OCI-LY7 (cell line): ENCODE data around the gene IGFN1. TPM values are rescaled to one million over a fixed set of nuclear protein-coding genes. Genes with fewer than 3 reads are reported as not detected.

ENCODE experiments used
- BruUV-seq: library from RNA; stranded (reverse); fragments of 400-500 nt; replicated peaks from 2 replicates; lab custom pipeline; 2021; lab: Mats Ljungman, UMichigan
- CTCF ChIA-PET: fragments of 300-600 bp; sonication (Branson Sonifier 250); formaldehyde crosslinking; loops from one replicate; lab custom pipeline; 2022; ENCODE audit warnings: antibody characterized with exemption; ENCODE audit not compliant: unreplicated experiment; lab: Charles Lee
- POLR2A ChIA-PET: fragments of 300-600 bp; sonication (Branson Sonifier 250); formaldehyde crosslinking; loops from one replicate; lab custom pipeline; 2022; ENCODE audit warnings: antibody characterized with exemption; lab: Charles Lee
- DNase-seq: peaks from one replicate; pipeline ENCODE4 v3.0.0-alpha.2; 2015; ENCODE audit warnings: low spot score
- H2AFZ ChIP-seq: fragments of 200-600 bp; sonication (generic), shearing (Covaris generic); 2 replicates; pipeline ENCODE4 v1.6.1; 2014; ENCODE audit warnings: mild to moderate bottlenecking, antibody characterized with exemption, low read length, moderate library complexity
- H3K27ac ChIP-seq: fragments of 200-600 bp; sonication (generic); 2 replicates; pipeline ENCODE4 v1.5.1; 2014; ENCODE audit warnings: mixed run types, low read depth, mild to moderate bottlenecking, moderate library complexity, low read length, inconsistent platforms; ENCODE audit not compliant: poor library complexity, severe bottlenecking
- H3K36me3 ChIP-seq: fragments of 200-600 bp; sonication (generic); 2 replicates; pipeline ENCODE4 v1.6.1; 2014; ENCODE audit warnings: mild to moderate bottlenecking, antibody characterized with exemption, low read length, moderate library complexity, mixed read lengths; ENCODE audit not compliant: insufficient read depth
- H3K4me1 ChIP-seq: fragments of 200-600 bp; sonication (generic); 2 replicates; pipeline ENCODE4 v1.5.1; 2014; ENCODE audit warnings: mild to moderate bottlenecking, low read length; ENCODE audit not compliant: insufficient read depth, poor library complexity, severe bottlenecking
- H3K4me2 ChIP-seq: fragments of 200-600 bp; sonication (generic); 2 replicates; pipeline ENCODE4 v1.6.1; 2014; ENCODE audit warnings: mild to moderate bottlenecking, low read length
- H3K4me3 ChIP-seq: fragments of 200-600 bp; sonication (generic); 2 replicates; pipeline ENCODE4 v1.5.1; 2014; ENCODE audit warnings: mild to moderate bottlenecking, low read depth, low read length; ENCODE audit not compliant: poor library complexity, severe bottlenecking
- H3K79me2 ChIP-seq: fragments of 200-600 bp; sonication (generic); 2 replicates; pipeline ENCODE4 v1.6.1; 2016; ENCODE audit warnings: low read depth, mild to moderate bottlenecking, low read length, moderate library complexity, mixed read lengths; ENCODE audit not compliant: insufficient read depth
- H3K9me2 ChIP-seq: fragments of 200-600 bp; sonication (generic); 2 replicates; pipeline ENCODE4 v1.6.1; 2016; ENCODE audit warnings: mild to moderate bottlenecking, low read length, mixed read lengths; ENCODE audit not compliant: insufficient read depth
- H3K9me3 ChIP-seq: fragments of 200-600 bp; sonication (generic); 2 replicates; pipeline ENCODE4 v1.6.1; 2014; ENCODE audit warnings: mild to moderate bottlenecking, mixed run types, low read length, mixed read lengths
- H4K20me1 ChIP-seq: fragments of 200-600 bp; sonication (generic); 2 replicates; pipeline ENCODE4 v1.6.1; 2014; ENCODE audit warnings: mild to moderate bottlenecking, antibody characterized with exemption, low read length, moderate library complexity, mixed read lengths; ENCODE audit not compliant: insufficient read depth
- EZH2phosphoT487 ChIP-seq: fragments of 200-600 bp; sonication (generic); IDR thresholded peaks from 2 replicates; pipeline ENCODE4 v1.6.1; 2018; ENCODE audit warnings: low read depth, borderline replicate concordance, mild to moderate bottlenecking, mixed run types, antibody characterized with exemption, low read length, moderate library complexity, mixed read lengths
- intact Hi-C: fragments of 100-400 bp; cut with micrococcal nuclease; formaldehyde crosslinking; loops from one replicate; pipeline ENCODE4 v1.10.0; 2022; ENCODE audit not compliant: unreplicated experiment
- total RNA-seq, 2 experiments: library from RNA; depleted of rRNA in 1 of 2; stranded (reverse); fragments of >200 nt in 1 of 2; shearing (Covaris generic) in 1 of 2; gene quantifications; 2 replicates each; pipeline ENCODE4 v1.2.3, GENCODE V29; 2014 to 2022
- TF ChIP-seq, protein P1 (sequence below): fragments of 200-600 bp; sonication (generic); conservative IDR thresholded peaks from 2 replicates; pipeline ENCODE4 v1.5.1; 2014; ENCODE audit warnings: mild to moderate bottlenecking, antibody characterized with exemption, low read length, moderate library complexity, mixed read lengths

The IGFN1 gene
- total RNA-seq, 2 experiments from 2014 or later: not detected

GRCh38 chr1:201145816-201146215 is 44.8 kb upstream of the IGFN1 start:
- no peaks in the 10 kb centered on the region for H3K9me2 ChIP-seq
- H3K79me2 ChIP-seq: no peaks in the 10 kb centered on the region
- no peak overlapping the region for H2AFZ ChIP-seq
- no peak for TF ChIP-seq EZH2phosphoT487
- TF ChIP-seq, protein P1, sequence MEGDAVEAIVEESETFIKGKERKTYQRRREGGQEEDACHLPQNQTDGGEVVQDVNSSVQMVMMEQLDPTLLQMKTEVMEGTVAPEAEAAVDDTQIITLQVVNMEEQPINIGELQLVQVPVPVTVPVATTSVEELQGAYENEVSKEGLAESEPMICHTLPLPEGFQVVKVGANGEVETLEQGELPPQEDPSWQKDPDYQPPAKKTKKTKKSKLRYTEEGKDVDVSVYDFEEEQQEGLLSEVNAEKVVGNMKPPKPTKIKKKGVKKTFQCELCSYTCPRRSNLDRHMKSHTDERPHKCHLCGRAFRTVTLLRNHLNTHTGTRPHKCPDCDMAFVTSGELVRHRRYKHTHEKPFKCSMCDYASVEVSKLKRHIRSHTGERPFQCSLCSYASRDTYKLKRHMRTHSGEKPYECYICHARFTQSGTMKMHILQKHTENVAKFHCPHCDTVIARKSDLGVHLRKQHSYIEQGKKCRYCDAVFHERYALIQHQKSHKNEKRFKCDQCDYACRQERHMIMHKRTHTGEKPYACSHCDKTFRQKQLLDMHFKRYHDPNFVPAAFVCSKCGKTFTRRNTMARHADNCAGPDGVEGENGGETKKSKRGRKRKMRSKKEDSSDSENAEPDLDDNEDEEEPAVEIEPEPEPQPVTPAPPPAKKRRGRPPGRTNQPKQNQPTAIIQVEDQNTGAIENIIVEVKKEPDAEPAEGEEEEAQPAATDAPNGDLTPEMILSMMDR: no peak
- no peak overlapping the region for H3K4me3 ChIP-seq
- intact Hi-C loops: no loop called here
- ChIA-PET POLR2A (interaction anchor here (0.6 to 1.3 kb wide), 2 partner anchors 12 to 21 kb away, joined by 3 read pairs; no protein-coding TSS in a partner anchor), CTCF (interaction anchor here (1.2 kb wide), 1 partner anchor 25 kb away, joined by 3 read pairs; no protein-coding TSS in a partner anchor)
- no peak for DNase-seq
- no peaks in the 10 kb centered on the region for H4K20me1 ChIP-seq
- H3K27ac ChIP-seq: no peak overlapping the region
- H3K4me2 ChIP-seq: no peak overlapping the region
- H3K4me1 ChIP-seq: no peaks in the 10 kb centered on the region
- peaks cover 42% of the 10 kb centered on the region; the same call in 1 of the 2 replicates for H3K36me3 ChIP-seq
- BruUV-seq: no TSS peak
- no peaks in the 10 kb centered on the region for H3K9me3 ChIP-seq

DNA sequence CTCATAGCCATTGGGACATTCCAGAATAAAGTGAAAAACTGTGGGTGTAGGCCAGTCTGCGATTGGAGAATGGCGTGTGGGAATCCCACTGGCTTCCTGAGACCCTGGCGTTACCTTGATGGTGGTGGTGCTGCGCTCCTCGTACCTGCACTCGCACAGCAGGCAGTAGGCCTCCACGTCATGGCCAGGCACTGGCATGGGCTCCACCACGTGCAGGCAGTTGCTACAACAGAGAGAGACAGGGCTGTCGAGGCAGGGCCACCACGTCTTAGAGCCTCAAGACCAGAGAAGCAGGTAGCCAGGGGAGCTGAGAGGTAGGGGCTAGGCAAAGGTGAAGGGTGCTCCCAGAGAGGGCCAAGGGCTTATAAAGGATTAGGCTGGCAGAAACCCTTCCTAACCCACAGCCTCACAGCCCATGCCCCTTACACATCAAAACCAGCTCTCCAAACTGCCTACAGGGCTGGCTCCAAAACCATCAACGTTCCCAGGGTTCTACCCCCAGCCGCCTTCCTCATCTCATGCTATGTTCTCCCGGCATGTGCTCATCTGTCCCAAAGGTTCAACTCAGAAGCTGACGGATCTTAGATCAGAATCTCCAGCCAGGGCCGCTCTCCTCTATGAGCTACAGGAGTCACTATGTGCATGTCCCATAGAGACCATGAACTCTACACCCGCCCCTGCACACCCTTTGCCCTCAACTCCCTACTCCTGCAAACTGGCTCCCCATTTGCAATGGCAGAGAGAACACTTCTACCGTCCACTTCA is 43.8 kb upstream of the IGFN1 start:
- BruUV-seq: no TSS peak
- Histone ChIP-seq H2AFZ (no peak overlapping the region), H3K79me2 (no peaks in the 10 kb centered on the region), H4K20me1 (no peaks in the 10 kb centered on the region), H3K4me2 (no peak overlapping the region), H3K4me1 (no peaks in the 10 kb centered on the region), H3K27ac (no peak overlapping the region), H3K36me3 (peaks cover 42% of the 10 kb centered on the region; the same call in 1 of the 2 replicates), H3K9me2 (no peaks in the 10 kb centered on the region), H3K4me3 (no peak overlapping the region), H3K9me3 (no peaks in the 10 kb centered on the region)
- CTCF ChIA-PET: interaction anchor here (1.2 kb wide), 1 partner anchor 24 kb away, joined by 3 read pairs; no protein-coding TSS in a partner anchor
- DNase-seq: no peak
- intact Hi-C loops: no loop called here
- TF ChIP-seq EZH2phosphoT487: no peak
- TF ChIP-seq, protein P1: no peak
- POLR2A ChIA-PET: interaction anchor here (0.6 kb wide), 1 partner anchor 204 kb away, joined by 3 read pairs; no protein-coding TSS in a partner anchor
